KMS-11 (cell line): ENCODE measurements around the gene CYTH2.

Source experiments
- H2AFZ ChIP-seq: fragments of 200-600 bp; sonication (generic); 2 replicates; pipeline ENCODE4 v1.6.1; 2016; ENCODE audit warnings: antibody characterized with exemption, mixed run types, low read depth
- H3K27ac ChIP-seq: fragments of 200-600 bp; sonication (generic); 2 replicates; pipeline ENCODE4 v1.6.1; 2016; ENCODE audit warnings: mild to moderate bottlenecking, mixed run types
- H3K27me3 ChIP-seq: fragments of 200-600 bp; sonication (generic); 2 replicates; pipeline ENCODE4 v1.6.1; 2017; ENCODE audit warnings: mild to moderate bottlenecking, low read depth, mixed run types, moderate library complexity; ENCODE audit not compliant: insufficient read depth
- H3K36me3 ChIP-seq: fragments of 200-600 bp; sonication (generic); 2 replicates; pipeline ENCODE4 v1.6.1; 2017; ENCODE audit warnings: mild to moderate bottlenecking, mixed run types; ENCODE audit not compliant: insufficient read depth
- H3K4me1 ChIP-seq: fragments of 200-600 bp; sonication (generic); 2 replicates; pipeline ENCODE4 v1.6.1; 2016; ENCODE audit warnings: mild to moderate bottlenecking, low read depth, mixed run types; ENCODE audit not compliant: poor library complexity, severe bottlenecking
- H3K4me2 ChIP-seq: fragments of 200-600 bp; sonication (generic); 2 replicates; pipeline ENCODE4 v1.7.0; 2016; ENCODE audit warnings: mild to moderate bottlenecking, mixed run types
- H3K4me3 ChIP-seq: fragments of 200-600 bp; sonication (generic); IDR thresholded peaks from 2 replicates; pipeline ENCODE4 v1.6.1; 2017; ENCODE audit warnings: low read depth, low read length, mixed read lengths; ENCODE audit not compliant: insufficient read depth
- H3K79me2 ChIP-seq: fragments of 200-600 bp; sonication (generic); 2 replicates; pipeline ENCODE4 v1.6.1; 2016; ENCODE audit warnings: low read depth, mixed run types; ENCODE audit not compliant: insufficient read depth
- H3K9ac ChIP-seq: fragments of 200-600 bp; sonication (generic); 2 replicates; pipeline ENCODE4 v1.6.1; 2016; ENCODE audit warnings: mild to moderate bottlenecking, mixed run types
- H4K20me1 ChIP-seq: fragments of 200-600 bp; sonication (generic); 2 replicates; pipeline ENCODE4 v1.6.1; 2016; ENCODE audit warnings: mild to moderate bottlenecking, mixed run types; ENCODE audit not compliant: insufficient read depth
- CTCF ChIP-seq: fragments of 200-600 bp; sonication (generic); conservative IDR thresholded peaks from 2 replicates; pipeline ENCODE4 v1.6.1; 2017; ENCODE audit warnings: low read depth, mild to moderate bottlenecking, antibody characterized with exemption, low read length, moderate library complexity, mixed read lengths

The CYTH2 gene

GRCh38 chr19:48479686-48480085 lies 10.5 kb downstream of the CYTH2 start:
- no peak overlapping the region for H3K4me3 ChIP-seq
- H3K4me1 ChIP-seq: peaks cover 3% of the 10 kb centered on the region
- no peak overlapping the region for H2AFZ ChIP-seq
- no peak overlapping the region for H3K4me2 ChIP-seq
- TF ChIP-seq CTCF: no peak
- no peak overlapping the region for H3K9ac ChIP-seq
- H3K79me2 ChIP-seq: no peaks in the 10 kb centered on the region
- no peaks in the 10 kb centered on the region for H4K20me1 ChIP-seq
- H3K27ac ChIP-seq: no peak overlapping the region
- H3K27me3 ChIP-seq: no peaks in the 10 kb centered on the region
- H3K36me3 ChIP-seq: no peaks in the 10 kb centered on the region; the same call in 1 of the 2 replicates

- Histone ChIP-seq H4K20me1 (no peaks in the 10 kb centered on the region), H3K4me2 (no peak overlapping the region), H3K36me3 (no peaks in the 10 kb centered on the region; the same call in 1 of the 2 replicates), H3K4me3 (no peak overlapping the region), H3K27ac (no peak overlapping the region), H2AFZ (no peak overlapping the region), H3K4me1 (peaks cover 3% of the 10 kb centered on the region), H3K27me3 (peaks cover 4% of the 10 kb centered on the region; the same call in 1 of the 2 replicates), H3K9ac (no peak overlapping the region), H3K79me2 (no peaks in the 10 kb centered on the region)
- no peak for TF ChIP-seq CTCF
These were observed 11.0 kb downstream of the CYTH2 start for GRCh38 chr19:48480183-48480557.

GRCh38 chr19:48480558-48481500 lies 11.7 kb downstream of the CYTH2 start:
- Histone ChIP-seq H3K4me1 (peaks cover 3% of the 10 kb centered on the region), H3K36me3 (no peaks in the 10 kb centered on the region; the same call in 1 of the 2 replicates), H3K4me3 (no peak overlapping the region), H4K20me1 (no peaks in the 10 kb centered on the region), H3K27me3 (peaks cover 5% of the 10 kb centered on the region; the same call in 1 of the 2 replicates), H3K27ac (no peak overlapping the region), H3K9ac (no peak overlapping the region), H3K79me2 (no peaks in the 10 kb centered on the region), H3K4me2 (no peak overlapping the region), H2AFZ (no peak overlapping the region)
- TF ChIP-seq CTCF: no peak

GRCh38 chr19:48481846-48482639 lies 12.9 kb downstream of the CYTH2 start:
- H3K4me1 ChIP-seq: peaks cover 3% of the 10 kb centered on the region
- H3K4me2 ChIP-seq: no peak overlapping the region

More at GRCh38 chr19:48481846-48482639, 12.9 kb downstream of the CYTH2 start:
- Histone ChIP-seq H3K4me3 (no peak overlapping the region), H3K36me3 (no peaks in the 10 kb centered on the region; the same call in 1 of the 2 replicates), H2AFZ (no peak overlapping the region), H3K27me3 (peaks cover 13% of the 10 kb centered on the region; the same call in 1 of the 2 replicates), H4K20me1 (no peaks in the 10 kb centered on the region), H3K27ac (no peak overlapping the region), H3K9ac (no peak overlapping the region), H3K79me2 (no peaks in the 10 kb centered on the region)
- TF ChIP-seq CTCF: no peak
